ENCODE measurements around the gene ANGPTL1. TPM values are rescaled to one million over a fixed set of nuclear protein-coding genes. Genes with fewer than 3 reads are reported as not detected.
"Not testable (repeated sequence)": the region's sequence is repeated elsewhere in the genome, so short reads cannot be mapped to it uniquely, and the experiment has no call there.

Gene ANGPTL1
- total and polyA plus RNA-seq, 2 donors (not counting 1 experiment from before 2014, with no cell fraction given), result not detected

GRCh38 chr1:178857126-178857525 lies 13.8 kb downstream of the ANGPTL1 start:
- no peaks in the 10 kb centered on the region for H3K9me3 ChIP-seq (ENCODE audit: control extremely low read depth in 1 of 3, control insufficient read depth in 2 of 3, insufficient read depth in 1 of 3, low read length in 2 of 3)
- H3K4me1 ChIP-seq (ENCODE audit: control insufficient read depth in 2 of 2, insufficient read depth in 2 of 2, low read length in 2 of 2), result no peaks in the 10 kb centered on the region
- no peaks in the 10 kb centered on the region for H3K27me3 ChIP-seq (replicated peaks in 1 of 4; ENCODE audit: control extremely low read depth in 1 of 4, control insufficient read depth in 3 of 4, insufficient read depth in 4 of 4, low read length in 3 of 4)
- no peak overlapping the region for H3K4me3 ChIP-seq (ENCODE audit: control extremely low read depth in 1 of 5, extremely low read depth in 1 of 5, insufficient read depth in 1 of 5, low read depth in 2 of 5, low read length in 4 of 5)
- no peaks in the 10 kb centered on the region for H4K20me1 ChIP-seq (ENCODE audit: control insufficient read depth, insufficient read depth, low read length, poor library complexity, severe bottlenecking)
- H3K36me3 ChIP-seq (replicated peaks in 1 of 2; ENCODE audit: control extremely low read depth in 1 of 2, control insufficient read depth in 1 of 2, extremely low read depth in 1 of 2, insufficient read depth in 2 of 2, low read length in 1 of 2), result peaks cover 16 to 51% of the 10 kb centered on the region in 2 experiments
- no peaks in the 10 kb centered on the region for H3K9me3 Mint-ChIP-seq (ENCODE audit: insufficient read depth)
- intact Hi-C loops (cut with micrococcal nuclease), result loop anchor here (1.0 kb wide), 1 partner anchor 10 kb away; no protein-coding TSS in a partner anchor
- peak overlapping the region; percentile 16 for H3K27ac Mint-ChIP-seq
- no peak overlapping the region for H2AFZ ChIP-seq (ENCODE audit: insufficient read depth, low read depth, low read length, poor library complexity, severe bottlenecking)
- ATAC-seq (ENCODE audit: low read depth) (no peak), DNase-seq (no peak)
- H3K4me2 ChIP-seq (replicated peaks; ENCODE audit: low read depth, low read length, poor library complexity, severe bottlenecking), result no peak overlapping the region
- no peak overlapping the region for H3K4me3 Mint-ChIP-seq
- peaks cover 6% of the 10 kb centered on the region for H3K4me1 Mint-ChIP-seq
- CTCF ChIA-PET, result interaction anchor here (0.7 to 1.3 kb wide), 2 partner anchors 10 to 324 kb away, joined by 3 read pairs; no protein-coding TSS in a partner anchor
- no peaks in the 10 kb centered on the region for H3K27me3 Mint-ChIP-seq
- H3K9ac ChIP-seq (ENCODE audit: low read length), result no peak overlapping the region
- peak overlapping the region in 1 of 2 donors; percentile 38 for H3K27ac ChIP-seq (ENCODE audit: low read length in 2 of 2)
- peaks cover 9% of the 10 kb centered on the region for H3K79me2 ChIP-seq (ENCODE audit: control insufficient read depth, insufficient read depth, low read length)
- no peak for TF ChIP-seq EZH2 (IDR thresholded peaks at IDR 0.05; ENCODE audit: borderline replicate concordance, insufficient read depth, low read depth, low read length, poor library complexity, severe bottlenecking)
- TF ChIP-seq, protein P1, sequence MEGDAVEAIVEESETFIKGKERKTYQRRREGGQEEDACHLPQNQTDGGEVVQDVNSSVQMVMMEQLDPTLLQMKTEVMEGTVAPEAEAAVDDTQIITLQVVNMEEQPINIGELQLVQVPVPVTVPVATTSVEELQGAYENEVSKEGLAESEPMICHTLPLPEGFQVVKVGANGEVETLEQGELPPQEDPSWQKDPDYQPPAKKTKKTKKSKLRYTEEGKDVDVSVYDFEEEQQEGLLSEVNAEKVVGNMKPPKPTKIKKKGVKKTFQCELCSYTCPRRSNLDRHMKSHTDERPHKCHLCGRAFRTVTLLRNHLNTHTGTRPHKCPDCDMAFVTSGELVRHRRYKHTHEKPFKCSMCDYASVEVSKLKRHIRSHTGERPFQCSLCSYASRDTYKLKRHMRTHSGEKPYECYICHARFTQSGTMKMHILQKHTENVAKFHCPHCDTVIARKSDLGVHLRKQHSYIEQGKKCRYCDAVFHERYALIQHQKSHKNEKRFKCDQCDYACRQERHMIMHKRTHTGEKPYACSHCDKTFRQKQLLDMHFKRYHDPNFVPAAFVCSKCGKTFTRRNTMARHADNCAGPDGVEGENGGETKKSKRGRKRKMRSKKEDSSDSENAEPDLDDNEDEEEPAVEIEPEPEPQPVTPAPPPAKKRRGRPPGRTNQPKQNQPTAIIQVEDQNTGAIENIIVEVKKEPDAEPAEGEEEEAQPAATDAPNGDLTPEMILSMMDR (IDR thresholded peaks at IDR 0.05), result no peak
- no CpG with 5 or more reads among the region's 2 CpGs for WGBS (ENCODE audit: insufficient coverage)
- POLR2A ChIA-PET, result no interaction called here

GRCh38 chr1:178849918-178850317 lies 21.0 kb downstream of the ANGPTL1 start:
- ChIA-PET POLR2A (no interaction called here), CTCF (no interaction called here)
- H3K27ac ChIP-seq (ENCODE audit: low read length in 2 of 2), result no peak overlapping the region
- 93% methylated on average over 2 of the region's 2 CpGs for WGBS (ENCODE audit: insufficient coverage)
- Mint-ChIP-seq H3K27me3 (no peaks in the 10 kb centered on the region), H3K9me3 (ENCODE audit: insufficient read depth) (no peaks in the 10 kb centered on the region), H3K4me3 (no peak overlapping the region), H3K4me1 (peaks cover 2% of the 10 kb centered on the region), H3K27ac (peak overlapping the region; percentile 32)
- TF ChIP-seq, protein P1 (IDR thresholded peaks at IDR 0.05), result no peak
- no peak for TF ChIP-seq EZH2 (IDR thresholded peaks at IDR 0.05; ENCODE audit: borderline replicate concordance, insufficient read depth, low read depth, low read length, poor library complexity, severe bottlenecking)
- H3K9ac ChIP-seq (ENCODE audit: low read length), result no peak overlapping the region
- H3K27me3 ChIP-seq (replicated peaks in 1 of 4; ENCODE audit: control extremely low read depth in 1 of 4, control insufficient read depth in 3 of 4, insufficient read depth in 4 of 4, low read length in 3 of 4), result no peaks in the 10 kb centered on the region
- peaks cover 4% of the 10 kb centered on the region for H4K20me1 ChIP-seq (ENCODE audit: control insufficient read depth, insufficient read depth, low read length, poor library complexity, severe bottlenecking)
- no peak overlapping the region for H3K4me2 ChIP-seq (replicated peaks; ENCODE audit: low read depth, low read length, poor library complexity, severe bottlenecking)
- no peaks in the 10 kb centered on the region for H3K79me2 ChIP-seq (ENCODE audit: control insufficient read depth, insufficient read depth, low read length)
- H3K9me3 ChIP-seq (ENCODE audit: control extremely low read depth in 1 of 3, control insufficient read depth in 2 of 3, insufficient read depth in 1 of 3, low read length in 2 of 3), result no peaks in the 10 kb centered on the region
- no peak overlapping the region for H2AFZ ChIP-seq (ENCODE audit: insufficient read depth, low read depth, low read length, poor library complexity, severe bottlenecking)
- peaks cover 19 to 74% of the 10 kb centered on the region in 2 experiments for H3K36me3 ChIP-seq (replicated peaks in 1 of 2; ENCODE audit: control extremely low read depth in 1 of 2, control insufficient read depth in 1 of 2, extremely low read depth in 1 of 2, insufficient read depth in 2 of 2, low read length in 1 of 2)
- intact Hi-C loops (cut with micrococcal nuclease), result loop anchor here (5.0 kb wide), 2 partner anchors 33 to 37 kb away; no protein-coding TSS in a partner anchor
- no peak for DNase-seq
- no peak for ATAC-seq (ENCODE audit: low read depth)
- H3K4me1 ChIP-seq (ENCODE audit: control insufficient read depth in 2 of 2, insufficient read depth in 2 of 2, low read length in 2 of 2), result no peaks in the 10 kb centered on the region
- no peak overlapping the region for H3K4me3 ChIP-seq (ENCODE audit: control extremely low read depth in 1 of 5, extremely low read depth in 1 of 5, insufficient read depth in 1 of 5, low read depth in 2 of 5, low read length in 4 of 5)

DNA sequence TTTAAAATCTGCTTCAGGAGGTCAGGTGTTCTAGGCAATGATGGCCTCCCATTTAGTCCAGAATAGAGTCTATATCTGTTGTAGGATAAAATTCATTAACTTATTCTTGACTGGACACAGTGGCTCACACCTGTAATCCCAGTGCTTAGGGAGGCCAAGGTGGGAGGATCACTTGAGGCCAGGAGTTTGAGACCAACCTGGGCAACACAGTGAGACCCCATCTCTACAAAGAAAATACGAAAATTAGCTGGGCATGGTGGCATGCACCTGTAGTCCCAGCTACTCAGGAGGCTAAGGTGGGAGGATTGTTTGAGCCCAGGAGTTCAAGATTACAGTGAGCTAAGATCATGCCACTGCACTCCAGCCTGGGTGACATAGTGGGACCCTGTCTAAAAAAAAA lies 23.0 kb downstream of the ANGPTL1 start:
- H3K4me3 Mint-ChIP-seq; H3K4me1 ChIP-seq (ENCODE audit: control insufficient read depth in 2 of 2, insufficient read depth in 2 of 2, low read length in 2 of 2); H3K79me2 ChIP-seq (ENCODE audit: control insufficient read depth, insufficient read depth, low read length); DNase-seq; H3K9me3 Mint-ChIP-seq (ENCODE audit: insufficient read depth); H3K4me2 ChIP-seq (replicated peaks; ENCODE audit: low read depth, low read length, poor library complexity, severe bottlenecking); ATAC-seq (ENCODE audit: low read depth); H3K27me3 ChIP-seq (replicated peaks in 1 of 4; ENCODE audit: control extremely low read depth in 1 of 4, control insufficient read depth in 3 of 4, insufficient read depth in 4 of 4, low read length in 3 of 4); H3K9ac ChIP-seq (ENCODE audit: low read length); intact Hi-C loops (cut with micrococcal nuclease); H3K4me3 ChIP-seq (ENCODE audit: control extremely low read depth in 1 of 5, extremely low read depth in 1 of 5, insufficient read depth in 1 of 5, low read depth in 2 of 5, low read length in 4 of 5); H2AFZ ChIP-seq (ENCODE audit: insufficient read depth, low read depth, low read length, poor library complexity, severe bottlenecking); H3K9me3 ChIP-seq (ENCODE audit: control extremely low read depth in 1 of 3, control insufficient read depth in 2 of 3, insufficient read depth in 1 of 3, low read length in 2 of 3); H4K20me1 ChIP-seq (ENCODE audit: control insufficient read depth, insufficient read depth, low read length, poor library complexity, severe bottlenecking); H3K27me3 Mint-ChIP-seq; H3K4me1 Mint-ChIP-seq: not testable (repeated sequence)
- H3K27ac Mint-ChIP-seq, result peak overlapping the region; percentile 32
- CTCF ChIA-PET, result interaction anchor here (1.0 to 1.1 kb wide), 3 partner anchors 18 to 306 kb away, joined by 3 to 5 read pairs (median 3); no protein-coding TSS in a partner anchor
- Histone ChIP-seq H3K27ac (ENCODE audit: low read length in 2 of 2) (peak overlapping the region in 1 of 2 donors; percentile 29), H3K36me3 (replicated peaks in 1 of 2; ENCODE audit: control extremely low read depth in 1 of 2, control insufficient read depth in 1 of 2, extremely low read depth in 1 of 2, insufficient read depth in 2 of 2, low read length in 1 of 2) (peaks cover 18 to 71% of the 10 kb centered on the region in 2 experiments)
- POLR2A ChIA-PET, result interaction anchor here (0.6 to 0.7 kb wide), 2 partner anchors 78 to 589 kb away, joined by 3 read pairs; no protein-coding TSS in a partner anchor
- 100% methylated on average over 1 of the region's 1 CpG for WGBS (ENCODE audit: insufficient coverage)

Measured in B cell (primary cell).